Panc1 (cell line): ENCODE data around the gene CEP131.

Source experiments
- POLR2AphosphoS5 ChIP-seq: IDR thresholded peaks from 2 replicates; pipeline ENCODE4 v1.6.1; 2012; ENCODE audit warnings: mild to moderate bottlenecking, low read depth, low read length, moderate library complexity
- SIN3A ChIP-seq: IDR thresholded peaks from 2 replicates; pipeline ENCODE4 v1.6.1; 2012; ENCODE audit warnings: low read depth, mild to moderate bottlenecking, low read length, moderate library complexity, borderline replicate concordance; ENCODE audit not compliant: insufficient read depth
- TCF7L2 ChIP-seq: IDR thresholded peaks from 2 replicates; pipeline ENCODE4 v1.6.1; 2011; ENCODE audit warnings: mild to moderate bottlenecking, low read depth, low read length, inconsistent platforms
- TF ChIP-seq, protein P1 (sequence below): fragments of 450-650 bp; IDR thresholded peaks from 2 replicates; pipeline ENCODE4 v1.5.1; 2017; ENCODE audit warnings: mild to moderate bottlenecking
- TF ChIP-seq, protein P2 (sequence below), 2 experiments: IDR thresholded peaks; 2 replicates each; pipeline ENCODE4 v1.6.1; 2011 to 2012; ENCODE audit warnings: low read depth in 2 of 2, control low read depth in 1 of 2, low read length in 1 of 2, mild to moderate bottlenecking in 1 of 2, moderate library complexity in 1 of 2; ENCODE audit not compliant: insufficient read depth in 1 of 2

- TF ChIP-seq, protein P1, sequence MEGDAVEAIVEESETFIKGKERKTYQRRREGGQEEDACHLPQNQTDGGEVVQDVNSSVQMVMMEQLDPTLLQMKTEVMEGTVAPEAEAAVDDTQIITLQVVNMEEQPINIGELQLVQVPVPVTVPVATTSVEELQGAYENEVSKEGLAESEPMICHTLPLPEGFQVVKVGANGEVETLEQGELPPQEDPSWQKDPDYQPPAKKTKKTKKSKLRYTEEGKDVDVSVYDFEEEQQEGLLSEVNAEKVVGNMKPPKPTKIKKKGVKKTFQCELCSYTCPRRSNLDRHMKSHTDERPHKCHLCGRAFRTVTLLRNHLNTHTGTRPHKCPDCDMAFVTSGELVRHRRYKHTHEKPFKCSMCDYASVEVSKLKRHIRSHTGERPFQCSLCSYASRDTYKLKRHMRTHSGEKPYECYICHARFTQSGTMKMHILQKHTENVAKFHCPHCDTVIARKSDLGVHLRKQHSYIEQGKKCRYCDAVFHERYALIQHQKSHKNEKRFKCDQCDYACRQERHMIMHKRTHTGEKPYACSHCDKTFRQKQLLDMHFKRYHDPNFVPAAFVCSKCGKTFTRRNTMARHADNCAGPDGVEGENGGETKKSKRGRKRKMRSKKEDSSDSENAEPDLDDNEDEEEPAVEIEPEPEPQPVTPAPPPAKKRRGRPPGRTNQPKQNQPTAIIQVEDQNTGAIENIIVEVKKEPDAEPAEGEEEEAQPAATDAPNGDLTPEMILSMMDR = no peak
- TF ChIP-seq POLR2AphosphoS5 = no peak
- TF ChIP-seq, protein P2, sequence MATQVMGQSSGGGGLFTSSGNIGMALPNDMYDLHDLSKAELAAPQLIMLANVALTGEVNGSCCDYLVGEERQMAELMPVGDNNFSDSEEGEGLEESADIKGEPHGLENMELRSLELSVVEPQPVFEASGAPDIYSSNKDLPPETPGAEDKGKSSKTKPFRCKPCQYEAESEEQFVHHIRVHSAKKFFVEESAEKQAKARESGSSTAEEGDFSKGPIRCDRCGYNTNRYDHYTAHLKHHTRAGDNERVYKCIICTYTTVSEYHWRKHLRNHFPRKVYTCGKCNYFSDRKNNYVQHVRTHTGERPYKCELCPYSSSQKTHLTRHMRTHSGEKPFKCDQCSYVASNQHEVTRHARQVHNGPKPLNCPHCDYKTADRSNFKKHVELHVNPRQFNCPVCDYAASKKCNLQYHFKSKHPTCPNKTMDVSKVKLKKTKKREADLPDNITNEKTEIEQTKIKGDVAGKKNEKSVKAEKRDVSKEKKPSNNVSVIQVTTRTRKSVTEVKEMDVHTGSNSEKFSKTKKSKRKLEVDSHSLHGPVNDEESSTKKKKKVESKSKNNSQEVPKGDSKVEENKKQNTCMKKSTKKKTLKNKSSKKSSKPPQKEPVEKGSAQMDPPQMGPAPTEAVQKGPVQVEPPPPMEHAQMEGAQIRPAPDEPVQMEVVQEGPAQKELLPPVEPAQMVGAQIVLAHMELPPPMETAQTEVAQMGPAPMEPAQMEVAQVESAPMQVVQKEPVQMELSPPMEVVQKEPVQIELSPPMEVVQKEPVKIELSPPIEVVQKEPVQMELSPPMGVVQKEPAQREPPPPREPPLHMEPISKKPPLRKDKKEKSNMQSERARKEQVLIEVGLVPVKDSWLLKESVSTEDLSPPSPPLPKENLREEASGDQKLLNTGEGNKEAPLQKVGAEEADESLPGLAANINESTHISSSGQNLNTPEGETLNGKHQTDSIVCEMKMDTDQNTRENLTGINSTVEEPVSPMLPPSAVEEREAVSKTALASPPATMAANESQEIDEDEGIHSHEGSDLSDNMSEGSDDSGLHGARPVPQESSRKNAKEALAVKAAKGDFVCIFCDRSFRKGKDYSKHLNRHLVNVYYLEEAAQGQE (IDR thresholded peaks at IDR 0.05; ENCODE audit: insufficient read depth in 1 of 2, low read depth in 2 of 2, low read length in 1 of 2) = no peak
- no peak for TF ChIP-seq SIN3A
- no peak for TF ChIP-seq TCF7L2
Observed at GRCh38 chr17:81183807-81184206, 39.0 kb downstream of the CEP131 start.
